NCI-H2107 (cell line): Measurements from ENCODE around the gene EPHA2.
A peak's percentile ranks its signal among the peaks of the same experiment; 100 is the strongest.

ENCODE experiments used
- DNase-seq: peaks from one replicate; lab custom pipeline; 2025; lab: John Stamatoyannopoulos, UW

The EPHA2 gene

DNA sequence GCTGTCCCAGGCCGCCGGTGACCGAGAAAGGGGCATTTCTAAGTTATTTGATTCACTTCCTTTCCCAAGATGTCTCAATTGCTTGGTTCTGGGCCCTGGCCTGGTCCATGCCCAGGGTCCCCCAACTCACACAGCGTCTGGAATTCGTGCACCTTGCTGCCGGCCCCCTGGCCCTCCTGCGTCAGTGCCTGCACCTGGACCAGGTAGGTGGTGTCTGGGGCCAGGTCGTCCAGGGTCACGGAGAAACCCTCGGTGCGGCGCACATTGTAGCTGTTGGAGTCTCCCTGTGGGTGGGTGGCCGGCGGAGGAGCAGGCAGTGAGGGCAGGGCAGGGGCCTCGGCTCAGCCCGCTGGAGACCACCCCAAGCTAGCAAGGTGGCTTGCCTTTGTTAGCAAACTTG is 21.0 kb downstream of the EPHA2 start:
- no peak for DNase-seq

DNA sequence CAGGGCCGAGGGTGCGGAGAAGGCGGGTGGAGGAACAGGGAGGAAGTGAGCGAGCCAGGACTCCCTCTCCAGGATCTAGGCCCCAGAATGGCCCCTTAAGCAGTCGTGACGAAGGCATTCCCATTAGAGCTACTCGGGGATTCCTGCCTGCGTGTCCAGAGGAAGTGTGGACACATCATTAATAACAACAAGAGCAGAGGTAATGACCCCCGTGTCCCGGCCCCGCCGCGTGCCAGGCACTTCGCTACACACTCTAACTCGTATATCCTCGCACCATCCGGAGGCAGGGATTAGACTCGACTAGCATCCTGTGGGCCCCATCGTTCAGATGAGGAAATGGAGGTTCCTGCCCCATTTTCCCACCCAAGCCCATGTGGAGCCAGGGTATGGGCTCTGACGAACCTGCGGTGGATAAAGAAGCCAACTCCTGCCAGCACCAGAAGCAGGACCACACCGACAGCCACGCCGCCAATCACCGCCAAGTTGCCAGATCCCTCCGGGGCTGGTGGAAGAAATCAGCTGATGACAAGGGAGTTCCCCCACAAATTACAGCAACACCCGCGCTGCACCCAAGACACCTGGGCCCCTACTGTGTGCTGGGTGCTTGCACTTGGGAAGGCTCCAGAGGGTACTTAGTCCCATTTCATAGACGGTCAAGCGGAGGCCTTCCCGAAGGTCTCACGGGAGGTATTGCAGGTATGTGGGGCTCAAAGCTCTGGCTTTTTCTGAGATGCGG is 21.6 kb downstream of the EPHA2 start:
- no peak for DNase-seq

DNA sequence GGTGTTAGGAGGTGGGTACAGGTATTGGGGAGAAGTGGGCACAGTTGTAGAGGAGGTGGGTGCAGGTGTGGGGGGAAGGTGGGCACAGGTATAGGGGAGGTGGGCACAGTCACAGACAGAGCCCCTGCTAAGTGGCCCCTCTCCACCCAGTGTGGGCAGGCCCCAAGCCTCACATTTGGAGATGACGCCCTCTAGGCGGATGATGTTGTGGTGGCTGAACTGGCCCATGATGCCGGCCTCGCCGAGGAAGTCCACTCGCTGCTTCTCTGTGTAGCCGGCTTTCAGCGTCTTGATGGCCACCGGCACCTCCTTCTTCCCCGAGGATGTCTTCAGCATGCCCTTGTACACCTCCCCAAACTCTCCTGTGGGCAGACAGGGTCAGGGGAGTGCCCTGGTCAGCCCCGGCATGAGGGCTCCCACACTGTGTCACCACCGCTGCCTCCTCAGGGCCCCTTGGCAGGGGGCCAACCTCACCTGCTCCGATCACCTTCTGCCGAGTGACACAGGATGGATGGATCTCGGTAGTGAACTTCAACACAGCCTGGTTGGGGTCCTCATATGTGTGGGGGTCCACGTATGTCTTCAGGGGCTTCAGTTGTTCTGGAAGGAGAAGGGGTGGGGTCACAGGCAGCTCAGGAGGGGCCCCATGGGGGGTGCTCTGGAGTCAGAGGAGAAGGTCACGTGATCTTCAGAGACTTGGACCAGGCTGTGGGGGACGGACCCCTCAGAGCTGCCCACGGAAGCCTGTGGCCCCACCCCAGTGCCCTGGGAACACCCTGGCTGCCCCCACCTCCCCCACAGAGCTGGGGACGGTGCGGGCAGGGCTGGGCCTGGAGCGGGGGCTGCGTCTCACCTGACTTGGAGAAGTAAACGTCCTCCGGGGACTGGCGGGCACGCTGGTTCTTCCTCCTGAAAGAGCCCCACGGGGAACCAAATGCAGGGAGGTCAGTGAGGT is 22.6 kb downstream of the EPHA2 start:
- DNase-seq = no peak

DNA sequence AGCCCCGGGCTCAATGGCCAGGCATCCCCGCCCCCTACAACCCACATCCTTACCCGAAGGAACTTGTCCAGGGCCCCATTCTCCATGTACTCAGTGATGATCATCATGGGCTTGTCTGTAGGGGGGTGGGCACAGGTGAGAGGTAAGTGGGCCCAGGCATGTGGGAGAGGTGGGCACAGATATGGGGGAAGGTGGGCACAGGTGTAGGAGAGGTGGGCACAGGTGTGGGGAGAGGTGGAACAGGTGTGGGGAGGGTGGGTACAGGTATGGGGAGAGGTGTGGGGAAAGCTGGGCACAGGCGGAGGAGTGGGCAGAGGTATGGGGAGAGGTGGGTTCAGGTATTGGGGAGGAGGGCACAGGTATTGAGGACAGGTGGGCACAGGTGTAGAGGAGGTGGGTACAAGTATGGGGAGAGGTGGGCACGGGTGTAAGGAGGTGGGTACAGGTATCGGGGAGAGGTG is 23.5 kb downstream of the EPHA2 start:
- DNase-seq = no peak

DNA sequence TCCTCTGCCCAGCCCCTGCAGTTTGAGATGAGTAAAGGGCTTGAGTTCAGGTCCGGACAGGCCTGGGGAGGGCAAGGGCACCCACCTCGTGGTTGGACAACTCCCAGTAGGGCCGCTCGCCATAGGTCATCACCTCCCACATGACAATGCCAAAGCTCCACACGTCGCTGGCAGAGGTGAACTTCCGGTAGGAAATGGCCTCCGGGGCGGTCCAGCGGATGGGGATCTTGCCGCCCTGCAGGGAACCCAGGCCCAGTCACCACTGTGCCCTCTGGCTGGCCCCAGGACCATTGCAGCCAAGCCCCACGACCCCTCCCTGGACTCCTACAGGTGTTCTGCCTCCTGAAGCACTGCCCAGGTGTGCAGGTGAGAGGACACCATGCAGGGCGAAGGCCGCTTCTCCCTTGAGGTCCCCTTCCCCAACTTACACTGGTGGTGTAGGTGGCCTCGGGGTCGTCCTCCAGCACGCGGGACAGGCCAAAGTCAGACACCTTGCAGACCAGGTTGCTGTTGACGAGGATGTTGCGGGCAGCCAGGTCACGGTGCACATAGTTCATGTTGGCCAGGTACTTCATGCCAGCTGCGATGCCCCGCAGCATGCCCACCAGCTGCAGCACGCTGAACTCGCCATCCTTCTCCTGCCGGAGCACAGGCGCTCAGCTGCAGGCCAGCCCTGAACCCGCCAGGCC is 24.1 kb downstream of the EPHA2 start:
- no peak for DNase-seq

DNA sequence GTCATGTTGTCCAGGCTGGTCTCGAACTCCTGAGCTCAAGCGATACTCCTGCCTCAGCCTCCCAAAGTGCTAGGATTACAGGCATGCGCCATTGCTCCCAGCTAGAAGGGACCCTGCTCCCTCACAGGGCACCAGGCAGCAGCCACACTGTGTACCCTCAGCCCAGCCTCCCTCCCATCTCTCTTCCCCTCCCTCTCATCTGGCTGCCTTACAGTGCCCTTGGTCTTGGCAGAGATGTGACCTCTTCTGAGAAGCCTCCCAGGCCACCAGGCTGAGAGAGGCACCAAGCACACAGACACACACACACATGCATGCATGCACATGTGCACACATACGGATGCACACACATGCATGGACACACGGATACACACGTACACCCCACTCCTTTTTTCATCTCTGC is 25.0 kb downstream of the EPHA2 start:
- no peak for DNase-seq

DNA sequence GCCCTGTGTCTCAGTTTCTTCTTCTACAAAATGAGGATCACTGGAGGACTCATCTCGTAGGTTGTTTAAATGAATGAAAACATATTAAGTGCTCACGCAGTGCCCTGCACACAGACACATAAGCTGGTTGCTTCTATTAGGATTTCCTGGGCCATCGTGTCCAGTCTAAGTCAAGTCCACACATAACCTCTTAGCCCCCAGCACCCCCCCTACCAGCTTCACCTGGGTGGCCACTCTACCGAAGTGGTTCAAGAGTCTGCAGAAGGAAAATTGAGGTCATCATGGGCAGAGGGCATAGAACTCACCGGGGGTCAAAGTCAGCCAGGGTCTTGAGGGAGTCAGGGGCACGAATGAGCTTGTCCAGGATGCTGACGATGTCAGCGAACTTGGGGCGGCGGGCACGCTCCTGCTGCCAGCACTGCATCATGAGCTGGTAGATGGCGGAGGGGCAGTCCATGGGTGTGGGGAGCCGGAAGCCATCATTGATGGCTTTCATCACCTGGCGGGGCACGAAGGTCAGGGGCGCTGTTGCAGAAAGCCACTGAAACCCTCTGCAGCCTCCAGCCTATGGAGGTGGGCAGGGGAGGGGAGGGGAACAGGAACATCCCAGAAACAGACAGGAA is 25.8 kb downstream of the EPHA2 start:
- DNase-seq = no peak

DNA sequence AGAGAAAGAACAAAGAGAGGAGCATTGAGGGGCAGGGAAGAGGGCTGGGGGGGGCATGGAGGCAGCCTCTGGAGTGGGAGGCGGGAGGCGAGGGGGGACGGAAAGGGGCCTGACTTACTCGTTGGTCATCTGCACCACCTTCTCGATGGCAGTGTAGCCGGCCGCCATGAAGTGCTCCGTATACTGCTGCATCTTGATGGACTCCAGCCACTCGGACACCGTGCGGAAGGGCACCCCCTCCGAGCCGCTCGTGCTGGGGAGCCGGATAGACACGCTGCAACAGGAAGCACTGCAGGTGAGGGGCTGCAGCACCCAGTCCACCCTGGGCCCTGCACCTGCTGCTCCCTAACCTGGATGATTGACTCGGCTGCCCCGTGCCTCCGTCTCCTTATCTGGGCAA is 26.6 kb downstream of the EPHA2 start:
- DNase-seq = no peak

DNA sequence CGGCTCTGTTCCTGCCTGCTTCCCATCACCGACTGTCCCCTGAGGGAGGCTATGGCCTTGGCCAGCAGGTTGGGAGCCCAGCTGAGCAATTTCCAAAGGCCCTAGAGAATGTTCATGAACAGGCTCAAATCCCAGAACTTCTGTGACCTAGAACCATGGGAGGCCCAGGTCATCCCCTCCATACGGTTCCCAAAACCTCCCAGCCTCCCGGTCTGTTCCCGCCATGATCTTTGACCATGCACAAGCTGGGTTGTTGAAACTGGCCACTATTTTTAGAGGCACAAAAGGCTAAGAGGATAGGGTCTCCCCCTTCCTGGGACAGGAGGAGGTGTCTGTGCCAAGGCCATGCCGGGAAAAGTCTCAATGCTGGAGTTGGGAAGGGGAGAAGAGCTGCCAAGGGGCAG is 27.5 kb downstream of the EPHA2 start:
- no peak for DNase-seq

DNA sequence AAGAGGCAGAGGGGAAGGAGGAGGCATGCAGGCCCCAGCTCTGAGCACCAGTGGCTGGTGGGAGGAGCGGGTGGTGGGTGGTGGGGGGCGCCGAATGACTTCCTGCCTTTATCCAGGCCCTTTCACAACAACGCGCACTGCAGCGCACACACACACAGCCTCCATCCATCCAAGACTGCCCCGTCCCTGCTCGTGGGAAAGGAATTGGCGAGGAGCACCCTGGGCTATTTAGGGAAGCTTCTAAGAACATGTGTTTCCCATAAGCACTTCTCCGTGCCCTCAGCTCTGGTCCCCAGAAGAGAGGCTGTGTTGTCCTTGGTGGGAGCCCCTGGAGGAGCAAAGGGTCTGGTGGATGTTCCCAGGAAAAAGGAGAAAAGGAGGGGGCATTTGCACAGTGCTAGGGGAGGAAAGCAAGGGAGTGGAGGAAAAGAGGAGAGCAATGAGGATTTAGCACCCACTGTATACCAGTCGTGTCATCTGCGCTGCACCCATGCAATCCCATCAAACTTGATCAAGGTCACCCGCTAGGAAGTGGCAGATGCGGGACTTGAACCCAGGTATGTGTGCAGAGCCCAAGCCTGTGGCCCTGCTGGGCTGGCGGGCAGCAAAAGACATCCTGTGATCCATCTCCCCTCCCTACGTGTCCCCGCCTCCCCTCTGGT is 28.1 kb downstream of the EPHA2 start:
- no peak for DNase-seq

DNA sequence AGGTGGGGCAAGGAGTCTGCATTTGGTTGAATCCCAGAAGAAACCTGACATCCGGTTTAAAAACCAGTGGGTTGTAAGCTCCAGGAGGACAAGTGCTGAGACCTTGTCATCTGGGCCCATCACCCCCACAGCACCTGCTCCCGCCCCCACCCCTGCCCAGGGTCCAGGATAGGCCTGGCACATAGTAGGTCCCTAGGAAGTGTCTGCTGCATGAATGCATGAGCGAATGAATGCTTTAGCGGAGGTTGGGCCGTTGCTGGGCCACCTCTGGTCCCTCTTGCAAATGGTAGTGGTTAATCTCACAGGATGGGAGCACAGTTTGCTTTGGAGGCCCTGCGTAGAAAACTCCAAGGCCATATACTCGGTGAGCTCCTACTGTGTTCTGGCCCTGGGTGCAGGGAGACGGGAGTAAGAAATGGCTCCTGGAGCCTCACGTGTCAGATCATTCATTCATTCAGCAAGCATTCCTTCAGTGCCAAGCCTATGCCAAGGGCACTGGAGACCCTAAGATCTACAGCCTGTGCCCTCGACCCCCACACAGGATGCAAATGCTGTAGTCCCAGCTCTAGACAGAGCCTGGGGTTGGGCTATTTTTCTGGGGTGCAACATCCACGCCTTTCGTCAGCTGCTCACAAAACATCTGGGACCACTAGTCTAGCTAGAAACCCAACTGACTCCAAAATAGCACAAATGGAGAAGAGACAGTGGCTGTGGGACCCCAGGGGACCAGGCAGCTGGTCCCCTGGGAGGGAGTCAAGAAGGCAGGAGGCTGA is 28.9 kb downstream of the EPHA2 start:
- DNase-seq = no peak

DNA sequence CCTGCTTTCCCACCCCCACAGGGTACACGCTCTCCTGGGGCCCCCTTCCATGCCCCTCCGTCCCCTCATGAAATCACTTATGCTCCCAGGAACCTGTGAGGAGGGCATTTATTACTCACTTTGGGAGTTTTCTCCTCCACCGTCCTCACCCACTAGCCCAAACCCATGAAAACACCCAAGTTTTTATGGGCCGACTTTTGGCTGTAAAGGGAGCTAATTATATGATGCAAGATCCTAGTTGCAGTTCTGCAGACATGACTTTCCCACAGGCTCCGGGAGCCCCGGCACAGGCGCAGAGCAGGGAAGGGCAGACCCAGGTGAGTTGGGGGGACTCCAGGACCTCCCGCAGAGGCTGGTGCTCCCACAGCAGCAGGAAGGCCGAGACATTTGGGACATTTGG is 29.7 kb downstream of the EPHA2 start:
- DNase-seq = no peak

DNA sequence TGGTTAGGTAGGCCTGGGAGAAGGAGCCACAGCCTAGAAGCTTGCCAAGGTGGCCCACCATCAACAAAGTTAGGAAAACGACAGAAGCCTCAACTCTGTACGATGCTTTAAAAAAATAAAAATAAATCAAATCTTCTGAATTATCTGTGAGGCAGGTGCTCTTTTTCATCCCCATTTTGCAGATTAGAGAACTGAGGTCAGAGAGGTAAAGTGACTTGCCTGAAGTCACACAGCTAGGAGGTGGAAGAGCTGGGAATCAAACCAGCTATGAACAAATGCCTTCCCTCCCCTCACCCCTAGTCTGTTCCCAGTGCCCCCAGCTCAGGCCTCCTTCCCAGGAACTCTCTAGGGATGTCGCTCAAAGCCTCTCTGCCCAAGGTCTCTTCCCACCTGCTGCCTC is 30.4 kb downstream of the EPHA2 start:
- no peak for DNase-seq

DNA sequence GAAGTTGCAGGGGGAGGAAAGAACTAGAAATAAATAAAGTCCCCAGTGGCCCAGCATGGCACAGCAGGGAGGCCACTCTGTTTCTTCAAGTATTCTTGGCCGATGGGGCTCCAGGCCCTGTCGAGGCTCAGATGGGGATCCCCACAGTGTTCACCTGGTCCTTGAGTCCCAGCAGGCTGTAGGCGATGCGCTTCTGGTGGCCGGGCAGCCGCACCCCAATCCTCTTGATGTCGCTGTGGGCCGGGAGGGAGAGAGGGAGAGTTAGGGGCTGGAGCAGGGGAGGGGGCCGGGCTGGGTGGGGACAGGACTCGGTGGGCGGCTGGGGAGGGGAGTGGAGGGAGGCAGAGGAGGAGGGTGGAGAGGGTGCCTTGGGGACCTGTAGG is 30.8 kb downstream of the EPHA2 start:
- DNase-seq = no peak

DNA sequence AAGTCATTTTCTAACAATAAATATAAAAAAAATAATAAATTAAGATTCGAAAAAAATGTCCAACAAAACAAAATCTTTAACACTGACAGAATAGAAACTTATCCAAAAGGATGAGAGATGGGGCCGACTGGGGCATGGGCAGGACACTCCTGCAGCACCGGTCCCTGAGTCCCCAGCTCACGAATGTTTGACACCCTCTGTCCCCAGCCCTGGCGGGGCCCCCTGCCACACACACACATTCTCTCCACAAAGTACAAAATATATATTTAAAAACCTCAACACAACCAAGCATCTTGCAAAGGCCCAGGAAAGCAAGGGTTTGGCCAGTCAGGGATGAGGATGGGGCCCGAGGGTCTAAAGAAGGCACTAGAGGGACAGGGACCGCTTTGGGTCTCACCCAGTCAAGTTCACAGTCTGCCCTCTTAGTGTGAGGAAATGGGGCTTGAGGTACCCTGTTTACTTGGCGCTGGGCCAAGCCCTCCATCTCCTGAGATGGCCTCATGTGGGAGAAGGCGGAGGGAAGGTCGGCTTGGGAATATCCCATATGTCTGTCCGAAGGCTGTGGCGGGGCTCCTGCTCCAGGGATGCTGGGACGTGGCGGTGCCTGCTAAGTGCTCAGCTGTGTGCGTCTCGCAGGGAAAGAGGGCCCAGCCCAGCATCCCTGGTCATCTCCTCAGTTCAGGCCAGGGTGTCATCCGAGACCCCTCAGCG is 31.3 kb downstream of the EPHA2 start:
- no peak for DNase-seq

DNA sequence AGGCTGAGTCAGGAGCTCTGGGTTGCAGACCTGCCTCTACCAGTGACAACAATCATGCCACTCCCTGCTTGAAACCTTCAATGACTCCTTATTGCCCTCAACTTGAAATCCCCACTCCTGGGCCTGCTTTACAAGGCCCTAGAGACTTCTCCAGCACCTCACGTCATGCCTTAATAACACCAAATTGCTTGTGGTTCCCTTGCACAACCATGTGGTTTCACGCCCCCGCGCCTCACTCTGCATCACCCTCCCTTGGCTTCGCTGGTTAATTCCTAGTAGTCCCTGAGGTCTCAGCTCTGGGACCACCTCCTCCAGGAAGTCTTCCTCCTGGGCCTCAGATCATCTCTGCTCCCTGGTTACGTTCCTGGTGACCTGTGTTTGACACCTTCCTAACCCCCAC is 33.0 kb downstream of the EPHA2 start:
- peak; percentile 87 for DNase-seq

DNA sequence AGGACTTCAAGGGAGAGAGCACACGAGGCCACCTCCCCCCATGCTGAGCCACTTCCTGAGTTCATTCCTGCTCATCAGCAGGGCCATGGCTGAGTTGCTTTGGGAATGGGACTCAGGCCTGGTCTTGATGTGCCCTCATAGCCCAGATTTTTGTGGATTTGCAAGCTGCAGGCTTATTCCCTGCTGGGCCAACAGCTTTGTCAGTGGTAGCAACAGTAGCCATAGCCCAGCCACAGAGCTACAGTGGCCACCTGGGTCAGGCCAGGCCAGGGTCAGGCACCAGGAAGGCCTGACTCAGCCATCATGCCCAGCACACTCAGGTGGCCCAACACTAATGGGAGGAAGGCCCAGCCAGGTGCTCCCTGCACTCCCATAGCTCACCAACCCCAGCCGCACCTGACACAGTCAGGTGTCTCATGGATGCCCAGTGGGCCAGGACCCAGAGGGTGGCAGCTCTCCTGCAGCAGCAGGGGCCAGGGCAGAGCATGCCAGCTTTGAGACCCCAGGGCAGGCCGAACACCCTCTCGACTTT is 33.5 kb downstream of the EPHA2 start:
- no peak for DNase-seq

DNA sequence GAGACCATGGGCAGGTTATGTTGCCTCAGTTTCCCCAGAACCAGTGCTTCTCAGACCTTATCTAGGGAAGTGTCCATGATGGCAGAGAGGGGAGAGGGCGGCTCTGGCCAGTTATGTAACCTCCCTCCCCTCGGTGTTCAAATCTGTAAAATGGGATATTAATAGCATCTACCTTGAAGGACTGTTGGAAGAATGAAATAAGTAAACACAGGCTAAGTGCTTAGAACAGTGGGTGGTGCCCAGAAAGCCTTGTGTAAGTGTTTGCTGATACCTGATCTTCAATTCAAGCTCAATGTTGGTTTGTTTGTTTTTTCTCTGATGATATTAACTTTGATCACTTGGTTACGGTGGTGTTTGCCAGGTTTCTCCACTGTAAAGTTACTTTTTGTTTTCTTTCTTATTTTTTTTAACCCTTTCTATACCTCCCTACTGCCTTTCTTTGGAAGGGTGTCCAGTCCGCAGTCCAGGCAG is 34.9 kb downstream of the EPHA2 start:
- DNase-seq = no peak

DNA sequence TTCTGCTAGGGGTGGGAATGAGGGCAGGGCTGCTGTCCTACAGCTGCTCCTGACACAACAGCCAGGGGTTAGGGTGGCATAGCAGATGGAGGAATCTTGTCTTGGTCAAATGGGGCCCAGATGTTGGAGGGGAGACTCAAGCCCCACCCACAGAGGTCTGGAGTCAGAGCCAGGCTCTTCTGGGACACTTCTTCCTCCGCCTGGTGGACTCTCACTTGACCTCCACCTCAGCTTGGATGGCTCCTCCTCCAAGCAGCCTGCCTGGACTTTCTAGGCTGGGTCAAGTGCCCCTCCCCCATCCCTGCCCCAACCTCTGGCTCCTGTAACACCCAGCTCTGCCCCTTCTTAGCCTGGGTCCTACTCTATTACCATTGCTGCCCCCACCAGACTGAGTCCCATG is 35.5 kb downstream of the EPHA2 start:
- no peak for DNase-seq

DNA sequence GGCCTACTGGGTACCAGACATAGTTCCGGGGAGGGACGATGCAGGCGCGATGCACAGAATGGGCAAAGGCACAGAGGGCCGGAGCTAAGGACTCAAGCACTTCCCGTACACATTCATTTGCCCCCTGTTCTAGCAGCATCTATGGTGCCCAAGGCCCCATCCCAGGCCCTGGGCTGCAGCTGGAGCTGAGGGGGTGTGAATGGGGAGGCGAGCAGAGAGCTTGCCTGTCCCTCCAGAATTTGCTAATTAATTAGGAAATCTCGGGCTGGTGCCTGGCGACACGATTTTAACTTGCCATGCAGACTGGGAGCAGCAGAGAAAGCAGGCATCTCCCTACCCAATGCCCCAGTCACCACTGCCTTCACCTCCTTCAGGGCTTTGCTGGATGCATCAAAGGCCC is 35.9 kb downstream of the EPHA2 start:
- DNase-seq = no peak
